GM12872 (cell line): Measurements from ENCODE around the gene SV2C.

Experiments
- CTCF ChIP-seq: IDR thresholded peaks from 3 replicates; pipeline ENCODE4 v1.5.1; 2011; ENCODE audit warnings: low read depth, mild to moderate bottlenecking, low read length, moderate library complexity; ENCODE audit not compliant: insufficient read depth

Gene SV2C, protein sequence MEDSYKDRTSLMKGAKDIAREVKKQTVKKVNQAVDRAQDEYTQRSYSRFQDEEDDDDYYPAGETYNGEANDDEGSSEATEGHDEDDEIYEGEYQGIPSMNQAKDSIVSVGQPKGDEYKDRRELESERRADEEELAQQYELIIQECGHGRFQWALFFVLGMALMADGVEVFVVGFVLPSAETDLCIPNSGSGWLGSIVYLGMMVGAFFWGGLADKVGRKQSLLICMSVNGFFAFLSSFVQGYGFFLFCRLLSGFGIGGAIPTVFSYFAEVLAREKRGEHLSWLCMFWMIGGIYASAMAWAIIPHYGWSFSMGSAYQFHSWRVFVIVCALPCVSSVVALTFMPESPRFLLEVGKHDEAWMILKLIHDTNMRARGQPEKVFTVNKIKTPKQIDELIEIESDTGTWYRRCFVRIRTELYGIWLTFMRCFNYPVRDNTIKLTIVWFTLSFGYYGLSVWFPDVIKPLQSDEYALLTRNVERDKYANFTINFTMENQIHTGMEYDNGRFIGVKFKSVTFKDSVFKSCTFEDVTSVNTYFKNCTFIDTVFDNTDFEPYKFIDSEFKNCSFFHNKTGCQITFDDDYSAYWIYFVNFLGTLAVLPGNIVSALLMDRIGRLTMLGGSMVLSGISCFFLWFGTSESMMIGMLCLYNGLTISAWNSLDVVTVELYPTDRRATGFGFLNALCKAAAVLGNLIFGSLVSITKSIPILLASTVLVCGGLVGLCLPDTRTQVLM

GRCh38 chr5:76082772-76083554, at the start of gene SV2C:
SV2C (plus strand) TSS chr5:76083383; CDS start chr5:76131751, 48,368 bp downstream.
- no peak for TF ChIP-seq CTCF

GRCh38 chr5:76038212-76038611, 45.0 kb upstream of the SV2C start:
- TF ChIP-seq CTCF: no peak

DNA sequence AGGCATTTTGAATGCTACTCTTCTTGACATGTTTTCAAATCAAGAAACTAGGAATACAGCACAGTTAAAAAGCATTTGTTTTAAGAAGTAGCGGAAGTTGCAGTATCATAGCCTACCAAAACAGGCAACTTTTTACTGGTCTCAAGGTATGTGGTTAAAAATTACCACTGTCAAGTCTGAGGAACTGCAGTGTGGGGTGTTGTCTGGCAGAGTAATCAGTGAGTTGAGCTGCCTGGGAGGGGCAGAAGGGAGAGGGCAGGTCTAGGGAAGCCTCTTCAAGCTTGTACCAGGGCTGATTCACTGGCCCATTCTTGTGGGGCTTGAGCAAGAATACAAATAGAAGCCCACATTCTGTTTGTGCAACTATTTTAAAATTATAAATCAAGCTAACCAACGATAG, 42.4 kb upstream of the SV2C start:
- no peak for TF ChIP-seq CTCF

- no peak for TF ChIP-seq CTCF
These were observed 41.3 kb upstream of the SV2C start for GRCh38 chr5:76041863-76042262.

- TF ChIP-seq CTCF: no peak
These were observed 36.4 kb upstream of the SV2C start for GRCh38 chr5:76046741-76047140.

GRCh38 chr5:76050134-76050533, 33.0 kb upstream of the SV2C start:
- TF ChIP-seq CTCF: no peak

- TF ChIP-seq CTCF: no peak
These were observed 20.6 kb upstream of the SV2C start for GRCh38 chr5:76062502-76063041.
